ENCODE results near the gene RNF112. TPM values are rescaled to one million over a fixed set of nuclear protein-coding genes. Genes with fewer than 3 reads are reported as not detected.

The RNF112 gene
- total RNA-seq, 1 experiment from 2014 or later = 0.18 TPM

GRCh38 chr17:19362277-19363113 is 48.5 kb upstream of the RNF112 start, which contains the start of gene B9D1:
Gene B9D1, minus strand, starts transcription at chr17:19362723. Its CDS starts 154 bp downstream, at chr17:19362569.
- TF ChIP-seq EZH2phosphoT487 (IDR thresholded peaks at IDR 0.05; ENCODE audit: borderline replicate concordance, low read length) = no peak
- TF ChIP-seq EZH2 (IDR thresholded peaks at IDR 0.05; ENCODE audit: low read length, unreplicated experiment) = no peak
- TF ChIP-seq, protein P1, sequence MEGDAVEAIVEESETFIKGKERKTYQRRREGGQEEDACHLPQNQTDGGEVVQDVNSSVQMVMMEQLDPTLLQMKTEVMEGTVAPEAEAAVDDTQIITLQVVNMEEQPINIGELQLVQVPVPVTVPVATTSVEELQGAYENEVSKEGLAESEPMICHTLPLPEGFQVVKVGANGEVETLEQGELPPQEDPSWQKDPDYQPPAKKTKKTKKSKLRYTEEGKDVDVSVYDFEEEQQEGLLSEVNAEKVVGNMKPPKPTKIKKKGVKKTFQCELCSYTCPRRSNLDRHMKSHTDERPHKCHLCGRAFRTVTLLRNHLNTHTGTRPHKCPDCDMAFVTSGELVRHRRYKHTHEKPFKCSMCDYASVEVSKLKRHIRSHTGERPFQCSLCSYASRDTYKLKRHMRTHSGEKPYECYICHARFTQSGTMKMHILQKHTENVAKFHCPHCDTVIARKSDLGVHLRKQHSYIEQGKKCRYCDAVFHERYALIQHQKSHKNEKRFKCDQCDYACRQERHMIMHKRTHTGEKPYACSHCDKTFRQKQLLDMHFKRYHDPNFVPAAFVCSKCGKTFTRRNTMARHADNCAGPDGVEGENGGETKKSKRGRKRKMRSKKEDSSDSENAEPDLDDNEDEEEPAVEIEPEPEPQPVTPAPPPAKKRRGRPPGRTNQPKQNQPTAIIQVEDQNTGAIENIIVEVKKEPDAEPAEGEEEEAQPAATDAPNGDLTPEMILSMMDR (conservative IDR thresholded peaks at IDR 0.05; ENCODE audit: low read depth, low read length) = peak; percentile 98
- Histone ChIP-seq H3K4me3 (ENCODE audit: low read length) (peak within 1 kb of the TSS; percentile 79), H3K9me2 (replicated peaks; ENCODE audit: low read length) (no peaks in the 10 kb centered on the region), H3K27ac (ENCODE audit: low read length) (peak within 1 kb of the TSS; percentile 59), H3K4me1 (ENCODE audit: insufficient read depth, low read length) (peaks cover 10% of the 10 kb centered on the region), H3K36me3 (ENCODE audit: low read depth, low read length) (no peaks in the 10 kb centered on the region), H2AFZ (ENCODE audit: low read length) (peak within 1 kb of the TSS; percentile 87), H3K27me3 (ENCODE audit: low read length) (no peaks in the 10 kb centered on the region), H3K9ac (ENCODE audit: low read length) (peak within 1 kb of the TSS; percentile 77), H3K79me2 (ENCODE audit: low read length) (peaks cover 4% of the 10 kb centered on the region), H3K9me3 (ENCODE audit: low read length) (no peaks in the 10 kb centered on the region), H4K20me1 (ENCODE audit: low read length) (no peaks in the 10 kb centered on the region), H3F3A (ENCODE audit: low read length, unreplicated experiment) (no peaks in the 10 kb centered on the region), H3K4me2 (ENCODE audit: low read length) (peak within 1 kb of the TSS; percentile 89)
- intact Hi-C loops (cut with micrococcal nuclease) = loop anchor here (1.0 to 10.0 kb wide), 3 partner anchors 15 to 402 kb away; no protein-coding TSS in a partner anchor
- BruUV-seq (replicated peaks) = no TSS peak
- CTCF ChIA-PET = interaction anchor here (1.1 to 1.6 kb wide), 6 partner anchors 9 to 400 kb away, joined by 3 to 17 read pairs (median 9); partner anchors contain the start of gene MAPK7
- DNase-seq (peak; percentile 98), ATAC-seq (peak; percentile 83)
- POLR2A ChIA-PET (ENCODE audit: unreplicated experiment) = interaction anchor here (0.6 to 1.7 kb wide), 3 partner anchors 15 to 40 kb away, joined by 4 to 13 read pairs (median 5); no protein-coding TSS in a partner anchor

- Histone ChIP-seq H3K27me3 (ENCODE audit: low read length) (no peaks in the 10 kb centered on the region), H3K9ac (ENCODE audit: low read length) (peak overlapping the region; percentile 77), H3K79me2 (ENCODE audit: low read length) (peaks cover 4% of the 10 kb centered on the region), H3K4me1 (ENCODE audit: insufficient read depth, low read length) (peaks cover 10% of the 10 kb centered on the region), H3K27ac (ENCODE audit: low read length) (no peak overlapping the region), H3F3A (ENCODE audit: low read length, unreplicated experiment) (no peaks in the 10 kb centered on the region), H2AFZ (ENCODE audit: low read length) (peak overlapping the region; percentile 87), H3K36me3 (ENCODE audit: low read depth, low read length) (no peaks in the 10 kb centered on the region), H3K4me2 (ENCODE audit: low read length) (peak overlapping the region; percentile 89), H4K20me1 (ENCODE audit: low read length) (no peaks in the 10 kb centered on the region), H3K9me3 (ENCODE audit: low read length) (no peaks in the 10 kb centered on the region), H3K4me3 (ENCODE audit: low read length) (peak overlapping the region; percentile 79), H3K9me2 (replicated peaks; ENCODE audit: low read length) (no peaks in the 10 kb centered on the region)
- ATAC-seq (no peak), DNase-seq (no peak)
- BruUV-seq (replicated peaks) = no TSS peak
- intact Hi-C loops (cut with micrococcal nuclease) = loop anchor here (1.0 to 10.0 kb wide), 3 partner anchors 14 to 402 kb away; no protein-coding TSS in a partner anchor
- TF ChIP-seq, protein P1 (conservative IDR thresholded peaks at IDR 0.05; ENCODE audit: low read depth, low read length) = peak; percentile 48; the same call in 1 of the 2 replicates
- TF ChIP-seq EZH2 (IDR thresholded peaks at IDR 0.05; ENCODE audit: low read length, unreplicated experiment) = no peak
- ChIA-PET CTCF (interaction anchor here (1.1 to 1.6 kb wide), 6 partner anchors 9 to 399 kb away, joined by 3 to 17 read pairs (median 9); partner anchors contain the start of gene MAPK7), POLR2A (ENCODE audit: unreplicated experiment) (interaction anchor here (0.6 to 1.7 kb wide), 3 partner anchors 14 to 40 kb away, joined by 4 to 13 read pairs (median 5); no protein-coding TSS in a partner anchor)
Measured at GRCh38 chr17:19363114-19363438, 48.0 kb upstream of the RNF112 start.
